Measurements from ENCODE around the gene SNX25. TPM values are rescaled to one million over a fixed set of nuclear protein-coding genes. Genes with fewer than 3 reads are reported as not detected.

SNX25 gene
- polyA plus RNA-seq, 1 donor from 2014 or later, result 6.4 TPM

DNA sequence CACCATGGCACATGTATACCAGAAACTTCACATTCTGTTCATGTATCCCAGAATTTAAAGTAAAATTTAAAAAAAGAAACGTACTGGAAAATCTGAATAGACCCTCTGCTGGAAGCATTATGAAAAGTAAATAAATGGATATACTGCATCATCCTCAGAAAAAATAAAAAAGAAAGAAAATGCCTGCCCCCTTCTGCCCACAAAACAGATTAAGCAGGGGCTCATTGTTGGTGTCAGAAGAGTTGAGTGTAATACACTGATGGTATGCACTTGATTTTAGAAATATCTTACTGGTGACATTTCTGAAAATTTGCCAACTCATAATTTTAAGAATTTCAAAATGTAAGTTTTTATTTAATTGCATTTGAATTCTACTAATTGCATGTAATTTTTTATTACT, 108.5 kb downstream of the SNX25 start:
- no peak overlapping the region for H3K4me2 ChIP-seq (ENCODE audit: low read length)
- H4K20me1 ChIP-seq (ENCODE audit: insufficient read depth), result no peaks in the 10 kb centered on the region
- no peaks in the 10 kb centered on the region for H3K27me3 ChIP-seq (ENCODE audit: insufficient read depth, low read depth, low read length)
- H3K36me3 ChIP-seq (ENCODE audit: insufficient read depth, low read length), result no peaks in the 10 kb centered on the region
- TF ChIP-seq CTCF (IDR thresholded peaks at IDR 0.05; ENCODE audit: poor library complexity, severe bottlenecking) (no peak), REST (IDR thresholded peaks at IDR 0.05; ENCODE audit: borderline replicate concordance) (no peak), EP300 (conservative IDR thresholded peaks at IDR 0.05; ENCODE audit: poor library complexity, severe bottlenecking) (no peak), TAF1 (IDR thresholded peaks at IDR 0.05; ENCODE audit: low read depth) (no peak), MXI1 (conservative IDR thresholded peaks at IDR 0.05; ENCODE audit: poor library complexity, severe bottlenecking) (no peak)
- no peak overlapping the region for H3K9ac ChIP-seq (ENCODE audit: low read length)
- H3F3A ChIP-seq (ENCODE audit: insufficient read depth, low read length, poor library complexity, severe bottlenecking), result no peaks in the 10 kb centered on the region
- no peak overlapping the region for H2AFZ ChIP-seq (ENCODE audit: low read depth, low read length)
- no peak overlapping the region for H3K27ac ChIP-seq (ENCODE audit: low read length)
- H3K79me2 ChIP-seq (replicated peaks; ENCODE audit: insufficient read depth, low read length), result no peaks in the 10 kb centered on the region
- H3K9me3 ChIP-seq (ENCODE audit: low read length), result no peaks in the 10 kb centered on the region
- H3K9me2 ChIP-seq (ENCODE audit: insufficient read depth, low read length), result no peaks in the 10 kb centered on the region
- no peak overlapping the region for H3K4me3 ChIP-seq (ENCODE audit: low read length)

- no peaks in the 10 kb centered on the region for H3K27me3 ChIP-seq (ENCODE audit: insufficient read depth, low read depth, low read length)
- H3F3A ChIP-seq (ENCODE audit: insufficient read depth, low read length, poor library complexity, severe bottlenecking), result no peaks in the 10 kb centered on the region
Observed at GRCh38 chr4:185318679-185319078, 109.3 kb downstream of the SNX25 start.

More at GRCh38 chr4:185318679-185319078, 109.3 kb downstream of the SNX25 start:
- Histone ChIP-seq H3K4me3 (ENCODE audit: low read length) (no peak overlapping the region), H3K9me2 (ENCODE audit: insufficient read depth, low read length) (no peaks in the 10 kb centered on the region), H3K36me3 (ENCODE audit: insufficient read depth, low read length) (no peaks in the 10 kb centered on the region), H3K9ac (ENCODE audit: low read length) (no peak overlapping the region), H3K4me2 (ENCODE audit: low read length) (no peak overlapping the region), H3K27ac (ENCODE audit: low read length) (no peak overlapping the region), H4K20me1 (ENCODE audit: insufficient read depth) (no peaks in the 10 kb centered on the region), H2AFZ (ENCODE audit: low read depth, low read length) (no peak overlapping the region), H3K79me2 (replicated peaks; ENCODE audit: insufficient read depth, low read length) (no peaks in the 10 kb centered on the region), H3K9me3 (ENCODE audit: low read length) (no peaks in the 10 kb centered on the region)
- TF ChIP-seq REST (IDR thresholded peaks at IDR 0.05; ENCODE audit: borderline replicate concordance) (no peak), TAF1 (IDR thresholded peaks at IDR 0.05; ENCODE audit: low read depth) (no peak), POLR2AphosphoS5 (IDR thresholded peaks at IDR 0.05) (no peak), MXI1 (conservative IDR thresholded peaks at IDR 0.05; ENCODE audit: poor library complexity, severe bottlenecking) (no peak), EZH2 (IDR thresholded peaks at IDR 0.05; ENCODE audit: borderline replicate concordance, insufficient read depth, low read length, poor library complexity, severe bottlenecking) (no peak), EP300 (conservative IDR thresholded peaks at IDR 0.05; ENCODE audit: poor library complexity, severe bottlenecking) (no peak), RAD21 (conservative IDR thresholded peaks at IDR 0.05) (no peak), CTCF (IDR thresholded peaks at IDR 0.05; ENCODE audit: poor library complexity, severe bottlenecking) (no peak), SMC3 (conservative IDR thresholded peaks at IDR 0.05; ENCODE audit: poor library complexity) (no peak)

Data from neural cell (in vitro differentiated cells).